Karpas-422 (cell line): ENCODE measurements around the gene DUOXA1. TPM values are rescaled to one million over a fixed set of nuclear protein-coding genes. Genes with fewer than 3 reads are reported as not detected.
"Not testable (repeated sequence)": the region's sequence is repeated elsewhere in the genome, so short reads cannot be mapped to it uniquely, and the experiment has no call there.

Experiments used
- DNase-seq: peaks from one replicate; pipeline ENCODE4 v3.0.0-alpha.2; 2015
- H2AFZ ChIP-seq: fragments of 200-600 bp; sonication (generic); 2 replicates; pipeline ENCODE4 v1.6.1; 2014; ENCODE audit warnings: antibody characterized with exemption, low read length, mixed read lengths
- H3K27ac ChIP-seq: fragments of 200-600 bp; sonication (generic); 2 replicates; pipeline ENCODE4 v1.5.1; 2014; ENCODE audit warnings: mild to moderate bottlenecking, low read length, moderate library complexity
- H3K27me3 ChIP-seq: fragments of 200-600 bp; sonication (generic); 2 replicates; pipeline ENCODE4 v1.6.1; 2014; ENCODE audit warnings: low read length, mixed read lengths
- H3K36me3 ChIP-seq: fragments of 200-600 bp; sonication (generic); 2 replicates; pipeline ENCODE4 v1.6.1; 2014; ENCODE audit warnings: low read length, mixed read lengths; ENCODE audit not compliant: insufficient read depth
- H3K4me1 ChIP-seq: fragments of 200-600 bp; sonication (generic); 2 replicates; pipeline ENCODE4 v1.6.1; 2014; ENCODE audit warnings: mild to moderate bottlenecking, low read length, mixed read lengths
- H3K4me2 ChIP-seq: fragments of 200-600 bp; sonication (generic); 2 replicates; pipeline ENCODE4 v1.6.1; 2014; ENCODE audit warnings: low read length, low read depth, mild to moderate bottlenecking; ENCODE audit not compliant: poor library complexity, severe bottlenecking
- H3K4me3 ChIP-seq: fragments of 200-600 bp; sonication (generic); 2 replicates; pipeline ENCODE4 v1.5.1; 2014; ENCODE audit warnings: mild to moderate bottlenecking, antibody characterized with exemption, low read length, mixed read lengths
- H3K79me2 ChIP-seq: fragments of 200-600 bp; sonication (generic); 2 replicates; pipeline ENCODE4 v1.6.1; 2014; ENCODE audit warnings: mild to moderate bottlenecking, low read length, mixed read lengths
- H3K9ac ChIP-seq: fragments of 200-600 bp; sonication (generic); 2 replicates; pipeline ENCODE4 v1.6.0; 2014; ENCODE audit warnings: low read length
- H3K9me2 ChIP-seq: fragments of 200-600 bp; sonication (generic), shearing (Covaris generic); replicated peaks from 2 replicates; pipeline ENCODE4 v1.6.0; 2014; ENCODE audit warnings: mild to moderate bottlenecking, low read length, moderate library complexity; ENCODE audit not compliant: insufficient read depth
- H3K9me3 ChIP-seq: fragments of 300-700, 200-600 bp; sonication (generic); 2 replicates; pipeline ENCODE4 v1.6.1; 2014; ENCODE audit warnings: low read length, mixed read lengths
- H4K20me1 ChIP-seq: fragments of 200-600 bp; sonication (generic); 2 replicates; pipeline ENCODE4 v1.6.1; 2014; ENCODE audit warnings: mild to moderate bottlenecking, antibody characterized with exemption, low read length, low read depth; ENCODE audit not compliant: insufficient read depth
- total RNA-seq: library from RNA; depleted of rRNA; stranded (reverse); fragments of >200 nt; shearing (Covaris generic); gene quantifications from 2 replicates; pipeline ENCODE4 v1.2.3, GENCODE V29; 2014; ENCODE audit warnings: low replicate concordance

DUOXA1 gene
- total RNA-seq, 1 experiment from 2014 or later: not detected

GRCh38 chr15:45139770-45140169, 10.1 kb upstream of the DUOXA1 start:
- H4K20me1 ChIP-seq: no peaks in the 10 kb centered on the region
- no peaks in the 10 kb centered on the region for H3K27me3 ChIP-seq
- H3K9me3 ChIP-seq: no peaks in the 10 kb centered on the region
- H3K4me3 ChIP-seq: no peak overlapping the region
- no peak overlapping the region for H3K4me2 ChIP-seq
- no peak overlapping the region for H2AFZ ChIP-seq
- H3K36me3 ChIP-seq: no peaks in the 10 kb centered on the region
- H3K4me1 ChIP-seq: no peaks in the 10 kb centered on the region
- H3K27ac ChIP-seq: no peak overlapping the region
- no peak for DNase-seq
- no peak overlapping the region for H3K9ac ChIP-seq
- no peaks in the 10 kb centered on the region for H3K79me2 ChIP-seq
- no peaks in the 10 kb centered on the region for H3K9me2 ChIP-seq

GRCh38 chr15:45138814-45139765, 9.4 kb upstream of the DUOXA1 start:
- no peak overlapping the region for H3K27ac ChIP-seq
- H3K79me2 ChIP-seq: no peaks in the 10 kb centered on the region
- H3K9ac ChIP-seq: no peak overlapping the region
- no peak overlapping the region for H2AFZ ChIP-seq
- H3K27me3 ChIP-seq: no peaks in the 10 kb centered on the region
- H4K20me1 ChIP-seq: no peaks in the 10 kb centered on the region
- no peaks in the 10 kb centered on the region for H3K9me2 ChIP-seq
- H3K4me1 ChIP-seq: no peaks in the 10 kb centered on the region
- H3K4me2 ChIP-seq: no peak overlapping the region
- no peak for DNase-seq
- no peaks in the 10 kb centered on the region for H3K36me3 ChIP-seq
- no peak overlapping the region for H3K4me3 ChIP-seq
- no peaks in the 10 kb centered on the region for H3K9me3 ChIP-seq

DNA sequence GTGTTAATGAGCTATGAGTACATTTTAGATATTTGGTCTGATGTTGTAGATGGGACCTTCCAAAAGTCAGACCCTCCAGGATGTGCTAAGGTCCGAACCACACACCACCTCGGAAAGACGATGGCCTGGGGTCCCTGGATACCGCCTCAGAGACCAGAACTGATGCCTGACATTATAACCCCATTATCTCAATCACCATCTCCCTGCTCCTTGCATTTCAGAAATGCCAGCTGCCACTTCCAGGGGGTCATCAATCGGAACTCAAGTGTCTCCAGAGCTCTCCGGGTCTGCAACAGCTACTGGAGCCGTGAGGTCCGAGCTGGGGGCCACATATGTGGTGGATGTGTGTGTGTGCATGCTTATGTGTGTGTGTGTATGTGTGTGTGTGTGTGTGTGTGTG, 8.0 kb upstream of the DUOXA1 start:
- Histone ChIP-seq H3K27ac (no peak overlapping the region), H2AFZ (no peak overlapping the region), H3K4me1 (no peaks in the 10 kb centered on the region), H3K36me3 (no peaks in the 10 kb centered on the region), H3K9me3 (no peaks in the 10 kb centered on the region), H4K20me1 (no peaks in the 10 kb centered on the region), H3K9me2 (no peaks in the 10 kb centered on the region), H3K27me3 (no peaks in the 10 kb centered on the region), H3K9ac (no peak overlapping the region), H3K79me2 (no peaks in the 10 kb centered on the region), H3K4me2 (no peak overlapping the region), H3K4me3 (no peak overlapping the region)
- no peak for DNase-seq

GRCh38 chr15:45136378-45136764, 6.7 kb upstream of the DUOXA1 start:
- H4K20me1 ChIP-seq: no peaks in the 10 kb centered on the region
- H3K9ac ChIP-seq: no peak overlapping the region
- no peak for DNase-seq
- H3K27ac ChIP-seq: no peak overlapping the region
- H3K9me2 ChIP-seq: no peaks in the 10 kb centered on the region
- H3K9me3 ChIP-seq: no peaks in the 10 kb centered on the region
- H3K4me1 ChIP-seq: no peaks in the 10 kb centered on the region
- no peaks in the 10 kb centered on the region for H3K27me3 ChIP-seq
- no peak overlapping the region for H2AFZ ChIP-seq
- no peak overlapping the region for H3K4me3 ChIP-seq
- no peaks in the 10 kb centered on the region for H3K79me2 ChIP-seq
- H3K36me3 ChIP-seq: no peaks in the 10 kb centered on the region
- no peak overlapping the region for H3K4me2 ChIP-seq

- H3K4me2 ChIP-seq, DNase-seq: not testable (repeated sequence)
These were observed 6.2 kb upstream of the DUOXA1 start for GRCh38 chr15:45135705-45136377.

GRCh38 chr15:45134682-45135604, 5.3 kb upstream of the DUOXA1 start:
- H3K9ac ChIP-seq: no peak overlapping the region
- H4K20me1 ChIP-seq: no peaks in the 10 kb centered on the region
- no peaks in the 10 kb centered on the region for H3K9me2 ChIP-seq
- H3K27me3 ChIP-seq: no peaks in the 10 kb centered on the region
- H3K4me2 ChIP-seq: no peak overlapping the region
- H3K4me3 ChIP-seq: no peak overlapping the region
- no peak overlapping the region for H2AFZ ChIP-seq
- no peaks in the 10 kb centered on the region for H3K4me1 ChIP-seq
- no peak overlapping the region for H3K27ac ChIP-seq
- H3K79me2 ChIP-seq: no peaks in the 10 kb centered on the region
- no peaks in the 10 kb centered on the region for H3K36me3 ChIP-seq
- no peak for DNase-seq
- no peaks in the 10 kb centered on the region for H3K9me3 ChIP-seq

More at GRCh38 chr15:45135705-45136377, 6.2 kb upstream of the DUOXA1 start:
- H4K20me1 ChIP-seq, H3K9me3 ChIP-seq, H3K9me2 ChIP-seq, H3K27ac ChIP-seq, H3K4me3 ChIP-seq, H3K4me1 ChIP-seq, H3K27me3 ChIP-seq, H2AFZ ChIP-seq, H3K36me3 ChIP-seq, H3K9ac ChIP-seq, H3K79me2 ChIP-seq: not testable (repeated sequence)

GRCh38 chr15:45134046-45134445, 4.4 kb upstream of the DUOXA1 start:
- Histone ChIP-seq H3K27me3 (no peaks in the 10 kb centered on the region), H3K36me3 (no peaks in the 10 kb centered on the region), H3K9me2 (no peaks in the 10 kb centered on the region), H3K79me2 (no peaks in the 10 kb centered on the region), H2AFZ (no peak overlapping the region), H3K9ac (no peak overlapping the region), H3K4me3 (no peak overlapping the region), H3K27ac (no peak overlapping the region), H3K9me3 (no peaks in the 10 kb centered on the region), H4K20me1 (no peaks in the 10 kb centered on the region), H3K4me2 (no peak overlapping the region), H3K4me1 (no peaks in the 10 kb centered on the region)
- no peak for DNase-seq

DNA sequence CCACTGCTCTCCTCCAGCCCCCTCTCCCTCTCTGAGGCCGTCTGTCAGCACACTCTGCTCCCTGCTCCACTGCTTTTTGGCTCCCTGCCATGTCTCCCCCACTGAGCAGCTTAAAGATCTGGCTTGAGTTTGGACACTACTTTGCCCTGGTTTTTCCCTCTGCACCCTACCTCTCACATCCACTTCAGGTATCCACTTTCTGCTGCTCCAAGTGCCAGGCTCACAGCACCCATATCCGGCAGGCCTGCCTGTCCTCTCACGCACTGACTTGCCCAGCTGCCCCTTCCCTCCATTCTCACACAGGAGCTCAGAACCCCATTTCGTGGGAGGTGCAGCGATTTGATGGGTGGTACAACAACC, 3.9 kb upstream of the DUOXA1 start:
- no peaks in the 10 kb centered on the region for H3K9me2 ChIP-seq
- no peak overlapping the region for H3K9ac ChIP-seq
- no peaks in the 10 kb centered on the region for H3K27me3 ChIP-seq
- no peaks in the 10 kb centered on the region for H3K79me2 ChIP-seq
- no peaks in the 10 kb centered on the region for H3K36me3 ChIP-seq
- H2AFZ ChIP-seq: no peak overlapping the region
- H3K4me2 ChIP-seq: no peak overlapping the region
- no peaks in the 10 kb centered on the region for H3K9me3 ChIP-seq
- H3K27ac ChIP-seq: no peak overlapping the region
- H4K20me1 ChIP-seq: no peaks in the 10 kb centered on the region
- H3K4me1 ChIP-seq: no peaks in the 10 kb centered on the region
- DNase-seq: no peak
- no peak overlapping the region for H3K4me3 ChIP-seq
